ENCODE results near the gene CPED1.

DNA sequence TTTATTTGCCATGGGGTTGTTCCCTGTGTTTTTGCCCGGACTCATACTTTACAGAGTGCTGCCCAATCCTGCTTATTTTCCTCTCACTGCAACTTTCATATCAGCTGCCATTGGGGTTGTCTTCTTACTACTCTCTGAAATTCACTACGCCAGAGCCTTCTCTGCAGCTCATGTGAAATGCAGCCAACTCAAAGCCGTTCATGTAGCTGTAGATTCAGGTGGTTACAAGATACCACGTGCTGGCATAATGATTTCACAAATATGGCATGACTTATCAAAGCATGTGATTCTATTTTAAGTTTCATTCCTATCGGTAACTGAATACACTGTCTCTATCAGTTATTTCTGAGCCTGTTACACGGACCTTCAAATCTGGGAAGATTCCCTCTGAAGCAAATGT is 210.0 kb downstream of the CPED1 start:
- TF ChIP-seq TAF1 (IDR thresholded peaks at IDR 0.05; ENCODE audit: borderline replicate concordance, insufficient read depth, low read length) (no peak), POLR2AphosphoS5 (IDR thresholded peaks at IDR 0.05; ENCODE audit: low read depth, low read length) (no peak)
